Ovary (tissue), 9 donors: ENCODE data around the gene PLAAT3. TPM values are rescaled to one million over a fixed set of nuclear protein-coding genes. Genes with fewer than 3 reads are reported as not detected.
A peak's percentile ranks its signal among the peaks of the same experiment; 100 is the strongest.

Experiments
- DNase-seq, 5 donors: peaks; one replicate each; pipeline ENCODE4 v3.0.0-alpha.2; 2019 to 2020
- H3K27ac ChIP-seq, 2 donors: fragments of 200-600 bp; one replicate each; pipeline versions ENCODE4 v1.5.1 to v1.8.0; 2019 to 2022
- H3K27me3 ChIP-seq: fragments of 200-600 bp; one replicate; pipeline ENCODE4 v1.8.0; 2022
- H3K36me3 ChIP-seq: fragments of 200-600 bp; sonication (generic); one replicate; pipeline ENCODE4 v1.5.1; 2019
- H3K4me1 ChIP-seq: one replicate; pipeline ENCODE4 v1.8.1; 2013; ENCODE audit warnings: mild to moderate bottlenecking, moderate library complexity; ENCODE audit not compliant: insufficient read depth
- H3K4me3 ChIP-seq: fragments of 200-600 bp; sonication (generic); one replicate; pipeline ENCODE4 v1.5.1; 2017
- H3K9me3 ChIP-seq, 2 donors: fragments of 200-600 bp in 1 of 2; sonication (generic) in 1 of 2; one replicate each; pipeline versions ENCODE4 v1.5.1 to v1.8.1; 2013 to 2019; ENCODE audit warnings: mild to moderate bottlenecking in 1 of 2, moderate library complexity in 1 of 2
- EP300 ChIP-seq: sonication (generic); formaldehyde crosslinking; IDR thresholded peaks from one replicate; pipeline ENCODE4 v1.6.1; 2017; ENCODE audit warnings: antibody characterized with exemption
- POLR2A ChIP-seq: fragments of 450-650 bp; IDR thresholded peaks from one replicate; pipeline ENCODE4 v1.6.1; 2017; ENCODE audit warnings: antibody characterized with exemption, mild to moderate bottlenecking, moderate library complexity
- WGBS, 3 donors: extraction: QIAGEN DNeasy Blood & Tissue Kit in 1 of 3; methylation state at CpG; one replicate each; pipeline versions ENCODE4 v1.1.5 to v1.1.7; 2013 to 2017; 5-methylcytosine and 5-hydroxymethylcytosine counted together
- intact Hi-C, 4 donors: fragments of 100-400 bp; cut with DNase I; formaldehyde crosslinking; loops; one replicate each; pipeline versions ENCODE4 v1.11.0 to v1.15.1; 2022 to 2023
- polyA plus RNA-seq, 2 donors: library from polyadenylated mRNA; stranded (reverse); fragments of 200-250 nt in 1 of 2; fragments of 350-450 nt in 1 of 2; fragmentation: Illumina TruSeq in 1 of 2; extraction: RNeasy Lipid Tissue Mini Kit (QIAGEN cat#74804) in 1 of 2; gene quantifications; one replicate each; pipeline ENCODE4 v1.2.3, GENCODE V29; 2013 to 2014
- total RNA-seq, 7 donors: library from RNA; depleted of rRNA in 2 of 7; stranded (reverse); fragments of >200 nt in 2 of 7; fragmentation: NEBNext Ultra II Directional in 3 of 7; extraction: Animal tissue kit (Norgen Biotek cat#: 25700) in 3 of 7; gene quantifications; one replicate each; pipeline versions ENCODE4 v1.1.0 to v1.2.4, GENCODE V29; 2016 to 2023
- TF ChIP-seq, protein P1 (sequence below), 3 donors: fragments of 450-650 bp in 2 of 3; fragments of 200-600 bp in 1 of 3; IDR thresholded peaks; one replicate each; pipeline versions ENCODE4 v1.5.1 to v1.8.0; 2016 to 2022; ENCODE audit warnings: antibody characterized with exemption in 3 of 3, mild to moderate bottlenecking in 1 of 3
- donor health status: DM: no; HTN: no; CAD: no; lungs with moderate emphysema.
- donor health status: DM: no; HTN: no; CAD: no.
- donor health status: Bipolar disorder and iron deficiency.
- donor health status: DM: yes; HTN: yes; CAD: no.
- donor health status: DM: no; HTN: no; CAD: no.
- donor health status: DM: yes; HTN: yes; CAD: no.

PLAAT3 gene
- total and polyA plus RNA-seq, 9 donors, result 41.1 to 147 (median 110) TPM

- Histone ChIP-seq H3K4me1 (no peaks in the 10 kb centered on the region), H3K9me3 (no peaks in the 10 kb centered on the region), H3K36me3 (no peaks in the 10 kb centered on the region), H3K4me3 (no peak overlapping the region), H3K27me3 (no peaks in the 10 kb centered on the region), H3K27ac (no peak overlapping the region)
- intact Hi-C loops, result no loop called here
- DNase-seq, result no peak
- WGBS, 3 donors, result 63 to 74% (median 71%) methylated on average over 4 of the region's 4 CpGs
- TF ChIP-seq EP300 (no peak), POLR2A (no peak)
- TF ChIP-seq, protein P1, sequence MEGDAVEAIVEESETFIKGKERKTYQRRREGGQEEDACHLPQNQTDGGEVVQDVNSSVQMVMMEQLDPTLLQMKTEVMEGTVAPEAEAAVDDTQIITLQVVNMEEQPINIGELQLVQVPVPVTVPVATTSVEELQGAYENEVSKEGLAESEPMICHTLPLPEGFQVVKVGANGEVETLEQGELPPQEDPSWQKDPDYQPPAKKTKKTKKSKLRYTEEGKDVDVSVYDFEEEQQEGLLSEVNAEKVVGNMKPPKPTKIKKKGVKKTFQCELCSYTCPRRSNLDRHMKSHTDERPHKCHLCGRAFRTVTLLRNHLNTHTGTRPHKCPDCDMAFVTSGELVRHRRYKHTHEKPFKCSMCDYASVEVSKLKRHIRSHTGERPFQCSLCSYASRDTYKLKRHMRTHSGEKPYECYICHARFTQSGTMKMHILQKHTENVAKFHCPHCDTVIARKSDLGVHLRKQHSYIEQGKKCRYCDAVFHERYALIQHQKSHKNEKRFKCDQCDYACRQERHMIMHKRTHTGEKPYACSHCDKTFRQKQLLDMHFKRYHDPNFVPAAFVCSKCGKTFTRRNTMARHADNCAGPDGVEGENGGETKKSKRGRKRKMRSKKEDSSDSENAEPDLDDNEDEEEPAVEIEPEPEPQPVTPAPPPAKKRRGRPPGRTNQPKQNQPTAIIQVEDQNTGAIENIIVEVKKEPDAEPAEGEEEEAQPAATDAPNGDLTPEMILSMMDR (IDR thresholded peaks at IDR 0.05), result no peak
These were observed 18.9 kb downstream of the PLAAT3 start for GRCh38 chr11:63595296-63595695.

DNA sequence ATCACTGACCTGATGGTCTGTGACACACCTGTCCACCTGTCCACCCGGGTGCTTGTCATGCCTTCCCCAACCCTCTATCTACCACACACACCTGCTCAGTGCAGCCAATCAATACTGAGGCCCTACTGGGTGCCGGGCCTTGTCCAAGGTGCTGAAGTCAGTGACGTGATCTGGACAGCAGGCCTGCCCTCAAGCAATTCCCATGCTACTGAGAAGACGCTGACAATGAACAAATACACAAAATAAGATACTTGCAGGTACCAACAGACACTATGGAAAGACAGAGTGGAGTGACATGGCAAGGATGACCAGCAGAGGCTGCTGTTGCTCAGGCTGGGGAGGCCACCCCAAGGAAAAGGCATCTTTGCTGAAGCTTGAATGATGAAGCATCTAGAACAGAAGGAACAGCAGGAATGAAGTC, 21.2 kb downstream of the PLAAT3 start:
- peak in 1 of 5 donors; percentile 61 for DNase-seq
- WGBS, 3 donors, result 61 to 80% (median 68%) methylated on average over 4 of the region's 4 CpGs
- no peaks in the 10 kb centered on the region for H3K27me3 ChIP-seq
- TF ChIP-seq, protein P1 (IDR thresholded peaks at IDR 0.05), result peak in 2 of 3 donors; percentile 34 to 52
- TF ChIP-seq POLR2A (no peak), EP300 (no peak)
- no peak overlapping the region for H3K27ac ChIP-seq
- H3K9me3 ChIP-seq, result no peaks in the 10 kb centered on the region
- no peak overlapping the region for H3K4me3 ChIP-seq
- H3K4me1 ChIP-seq, result no peaks in the 10 kb centered on the region
- intact Hi-C loops, result no loop called here
- H3K36me3 ChIP-seq, result no peaks in the 10 kb centered on the region

DNA sequence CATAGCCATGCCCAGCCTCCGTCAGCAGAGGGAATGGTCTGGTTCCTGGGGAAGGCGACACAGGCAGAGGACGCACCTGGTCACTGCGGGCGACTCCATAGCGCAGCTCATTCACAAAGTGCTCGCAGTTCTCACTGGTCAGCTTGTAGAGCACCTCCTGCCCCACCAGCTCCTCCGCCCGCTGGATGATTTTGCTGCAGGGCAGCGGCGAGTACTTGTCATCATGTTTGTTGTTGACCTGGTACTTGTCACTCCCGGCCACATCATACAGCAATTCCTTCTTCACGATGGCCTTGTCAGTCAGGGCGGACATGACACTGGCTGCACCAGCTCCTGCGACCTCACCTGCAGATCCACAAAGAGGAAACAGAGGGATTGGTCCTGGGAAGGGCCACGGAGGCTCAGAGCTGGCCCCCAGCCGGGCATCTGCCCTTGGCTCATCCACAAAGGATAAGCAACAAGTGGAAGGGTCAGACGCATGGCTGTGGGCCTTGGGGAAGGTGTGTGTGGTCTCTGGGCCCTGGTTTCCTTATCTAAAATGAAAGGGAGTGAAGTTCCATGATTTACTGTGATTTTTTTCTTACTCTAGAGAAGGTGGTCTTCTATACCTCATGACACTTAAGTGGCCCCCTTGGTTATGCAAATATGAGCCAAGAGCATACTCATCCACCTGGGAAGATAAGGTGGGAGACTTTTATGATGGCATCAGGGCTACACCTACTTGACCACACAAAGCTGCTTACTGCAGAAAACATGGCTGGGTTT, 24.0 kb downstream of the PLAAT3 start:
- no peak for DNase-seq
- H3K36me3 ChIP-seq, result no peaks in the 10 kb centered on the region
- H3K27ac ChIP-seq, result no peak overlapping the region
- H3K9me3 ChIP-seq, result no peaks in the 10 kb centered on the region
- TF ChIP-seq POLR2A (no peak), EP300 (no peak)
- TF ChIP-seq, protein P1 (IDR thresholded peaks at IDR 0.05), result no peak
- intact Hi-C loops, result no loop called here
- H3K4me1 ChIP-seq, result no peaks in the 10 kb centered on the region
- no peaks in the 10 kb centered on the region for H3K27me3 ChIP-seq
- 90 to 94% (median 91%) methylated on average over 18 of the region's 18 CpGs for WGBS, 3 donors
- H3K4me3 ChIP-seq, result no peak overlapping the region

- Histone ChIP-seq H3K27me3 (no peaks in the 10 kb centered on the region), H3K27ac (no peak overlapping the region), H3K4me3 (no peak overlapping the region), H3K9me3 (no peaks in the 10 kb centered on the region), H3K36me3 (no peaks in the 10 kb centered on the region), H3K4me1 (no peaks in the 10 kb centered on the region)
- intact Hi-C loops, result no loop called here
- DNase-seq, result peak in 1 of 5 donors; percentile 68
- TF ChIP-seq EP300, result no peak
- TF ChIP-seq, protein P1 (IDR thresholded peaks at IDR 0.05), result no peak
- TF ChIP-seq POLR2A, result no peak
- 18 to 22% (median 21%) methylated on average over 3 of the region's 3 CpGs for WGBS, 3 donors
These were observed 25.2 kb downstream of the PLAAT3 start for GRCh38 chr11:63589000-63589399.
